ENCODE results near the gene AKAP6.

AKAP6 gene

DNA sequence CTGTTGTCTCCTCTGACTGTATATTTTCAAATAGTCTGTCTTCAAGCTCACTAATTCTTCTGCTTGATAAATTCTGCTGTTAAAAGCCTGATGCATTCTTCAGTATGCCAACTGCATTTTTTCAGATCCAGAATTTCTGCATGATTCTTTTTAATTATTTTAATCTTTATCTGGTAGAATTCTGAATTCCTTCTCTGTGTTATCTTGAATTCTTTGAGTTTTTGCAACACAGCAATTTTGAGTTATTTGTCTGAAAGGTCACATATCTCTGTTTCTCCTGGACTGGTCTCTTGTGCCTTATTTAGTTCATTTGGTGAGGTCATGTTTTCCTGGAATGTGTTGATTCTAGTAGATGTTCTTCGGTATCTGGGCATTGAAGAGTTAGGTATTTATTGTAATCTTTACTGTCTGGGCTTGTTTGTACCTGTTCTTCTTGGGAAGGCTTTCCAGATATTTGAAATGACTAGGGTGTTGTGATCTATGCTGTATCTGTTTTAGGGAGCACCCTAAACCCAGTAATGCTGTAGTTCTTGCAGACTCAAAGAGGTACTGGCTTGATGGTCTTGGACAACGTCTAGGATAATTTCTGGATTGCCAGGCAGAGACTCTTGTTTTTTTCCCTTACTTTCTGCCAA, 415.8 kb downstream of the AKAP6 start:
- DNase-seq (ENCODE audit: low read depth) = no peak
- TF ChIP-seq, protein P1, sequence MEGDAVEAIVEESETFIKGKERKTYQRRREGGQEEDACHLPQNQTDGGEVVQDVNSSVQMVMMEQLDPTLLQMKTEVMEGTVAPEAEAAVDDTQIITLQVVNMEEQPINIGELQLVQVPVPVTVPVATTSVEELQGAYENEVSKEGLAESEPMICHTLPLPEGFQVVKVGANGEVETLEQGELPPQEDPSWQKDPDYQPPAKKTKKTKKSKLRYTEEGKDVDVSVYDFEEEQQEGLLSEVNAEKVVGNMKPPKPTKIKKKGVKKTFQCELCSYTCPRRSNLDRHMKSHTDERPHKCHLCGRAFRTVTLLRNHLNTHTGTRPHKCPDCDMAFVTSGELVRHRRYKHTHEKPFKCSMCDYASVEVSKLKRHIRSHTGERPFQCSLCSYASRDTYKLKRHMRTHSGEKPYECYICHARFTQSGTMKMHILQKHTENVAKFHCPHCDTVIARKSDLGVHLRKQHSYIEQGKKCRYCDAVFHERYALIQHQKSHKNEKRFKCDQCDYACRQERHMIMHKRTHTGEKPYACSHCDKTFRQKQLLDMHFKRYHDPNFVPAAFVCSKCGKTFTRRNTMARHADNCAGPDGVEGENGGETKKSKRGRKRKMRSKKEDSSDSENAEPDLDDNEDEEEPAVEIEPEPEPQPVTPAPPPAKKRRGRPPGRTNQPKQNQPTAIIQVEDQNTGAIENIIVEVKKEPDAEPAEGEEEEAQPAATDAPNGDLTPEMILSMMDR (IDR thresholded peaks at IDR 0.05; ENCODE audit: control insufficient read depth, extremely low read depth, insufficient read depth) = no peak
- no peak overlapping the region for H3K4me3 ChIP-seq (ENCODE audit: low read depth, low read length)

DNA sequence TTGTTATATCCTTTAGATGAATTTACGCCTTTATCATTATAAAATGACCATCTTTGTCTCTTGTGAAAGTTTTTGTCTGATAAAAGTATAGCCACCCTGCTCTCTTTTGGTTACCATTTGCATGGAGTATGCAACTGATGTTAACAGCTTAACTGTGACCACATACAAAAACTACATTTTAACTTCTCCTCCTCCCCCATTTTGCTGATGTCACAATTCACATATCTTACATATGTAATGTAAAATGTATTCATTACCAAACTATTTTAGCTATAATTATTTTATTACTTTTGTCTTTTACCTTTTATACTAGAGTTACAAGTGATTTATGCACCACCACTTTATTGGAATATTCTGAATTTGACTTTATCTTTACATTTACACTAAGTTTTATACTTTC, 425.1 kb downstream of the AKAP6 start:
- no peak overlapping the region for H3K4me3 ChIP-seq (ENCODE audit: low read depth, low read length)
- no peak for DNase-seq (ENCODE audit: low read depth)
- TF ChIP-seq, protein P1 (IDR thresholded peaks at IDR 0.05; ENCODE audit: control insufficient read depth, extremely low read depth, insufficient read depth) = no peak

- no peak for DNase-seq (ENCODE audit: low read depth)
- no peak overlapping the region for H3K4me3 ChIP-seq (ENCODE audit: low read depth, low read length)
- TF ChIP-seq, protein P1 (IDR thresholded peaks at IDR 0.05; ENCODE audit: control insufficient read depth, extremely low read depth, insufficient read depth) = no peak
Observed at GRCh38 chr14:32756173-32756572, 427.1 kb downstream of the AKAP6 start.

- H3K4me3 ChIP-seq (ENCODE audit: low read depth, low read length) = no peak overlapping the region
- no peak for DNase-seq (ENCODE audit: low read depth)
- TF ChIP-seq, protein P1 (IDR thresholded peaks at IDR 0.05; ENCODE audit: control insufficient read depth, extremely low read depth, insufficient read depth) = no peak
Observed at GRCh38 chr14:32756775-32757174, 427.7 kb downstream of the AKAP6 start.

DNA sequence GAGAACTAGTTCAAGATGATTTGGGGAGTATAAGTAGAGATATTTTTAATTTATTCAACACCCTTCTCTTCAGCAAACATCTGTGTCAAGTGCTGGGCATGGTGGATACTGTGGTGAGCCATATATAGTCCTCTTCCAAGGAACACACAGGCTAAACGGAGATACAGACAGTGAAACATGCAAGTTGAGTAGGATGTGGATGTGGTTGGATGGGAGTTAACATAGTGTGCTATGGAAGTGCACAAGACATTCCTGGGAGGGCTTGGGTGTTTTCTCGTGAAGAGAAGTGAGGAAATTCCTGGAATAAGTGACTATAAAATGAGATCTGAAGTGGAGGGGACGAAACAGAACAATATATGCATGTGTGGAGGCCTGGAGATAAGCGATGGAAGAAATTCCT, 428.5 kb downstream of the AKAP6 start:
- TF ChIP-seq, protein P1 (IDR thresholded peaks at IDR 0.05; ENCODE audit: control insufficient read depth, extremely low read depth, insufficient read depth) = no peak
- no peak for DNase-seq (ENCODE audit: low read depth)

GRCh38 chr14:32761381-32761968, 432.4 kb downstream of the AKAP6 start:
- no peak for DNase-seq (ENCODE audit: low read depth)

More for the DNA sequence above, 428.5 kb downstream of the AKAP6 start:
- H3K4me3 ChIP-seq (ENCODE audit: low read depth, low read length) = no peak overlapping the region

More at GRCh38 chr14:32761381-32761968, 432.4 kb downstream of the AKAP6 start:
- H3K4me3 ChIP-seq (ENCODE audit: low read depth, low read length) = no peak overlapping the region
- TF ChIP-seq, protein P1 (IDR thresholded peaks at IDR 0.05; ENCODE audit: control insufficient read depth, extremely low read depth, insufficient read depth) = no peak
